Calu3 (cell line): ENCODE results near the gene APRT. TPM values are rescaled to one million over a fixed set of nuclear protein-coding genes. Genes with fewer than 3 reads are reported as not detected.
"Not testable (repeated sequence)": the region's sequence is repeated elsewhere in the genome, so short reads cannot be mapped to it uniquely, and the experiment has no call there.

ENCODE experiments used
- BruUV-seq: library from RNA; stranded (reverse); fragments of 400-500 nt; replicated peaks from 2 replicates; lab custom pipeline; 2021; lab: Mats Ljungman, UMichigan
- CTCF ChIA-PET: fragments of 300-600 bp; sonication (Branson Sonifier 250); formaldehyde crosslinking; loops from one replicate; lab custom pipeline; 2022; ENCODE audit warnings: antibody characterized with exemption; lab: Charles Lee
- DNase-seq: peaks from one replicate; pipeline ENCODE4 v3.0.0; 2022
- H3K27ac Mint-ChIP-seq: one replicate; pipeline ENCODE4 v1.8.0; 2022; ENCODE audit warnings: mixed read lengths; ENCODE audit not compliant: unreplicated experiment
- H3K27me3 Mint-ChIP-seq: one replicate; pipeline ENCODE4 v1.8.0; 2022; ENCODE audit warnings: mixed read lengths; ENCODE audit not compliant: unreplicated experiment
- H3K36me3 Mint-ChIP-seq: one replicate; pipeline ENCODE4 v1.8.0; 2022; ENCODE audit warnings: mild to moderate bottlenecking, moderate library complexity, mixed read lengths; ENCODE audit not compliant: insufficient read depth, unreplicated experiment
- H3K4me1 Mint-ChIP-seq: one replicate; pipeline ENCODE4 v1.8.0; 2022; ENCODE audit warnings: mild to moderate bottlenecking, low read depth, mixed read lengths; ENCODE audit not compliant: unreplicated experiment
- H3K4me3 Mint-ChIP-seq: one replicate; pipeline ENCODE4 v1.8.0; 2022; ENCODE audit warnings: mild to moderate bottlenecking, low read depth, moderate library complexity, mixed read lengths; ENCODE audit not compliant: unreplicated experiment
- H3K9me3 Mint-ChIP-seq: one replicate; pipeline ENCODE4 v1.8.0; 2022; ENCODE audit warnings: low read depth, mixed read lengths; ENCODE audit not compliant: unreplicated experiment
- intact Hi-C: fragments of 100-400 bp; cut with micrococcal nuclease; formaldehyde crosslinking; loops from one replicate; pipeline ENCODE4 v1.10.0; 2022; ENCODE audit not compliant: unreplicated experiment
- total RNA-seq: library from RNA; stranded (reverse); gene quantifications from 2 replicates; pipeline ENCODE4 v1.2.3, GENCODE V29; 2022
- TF ChIP-seq, protein P1 (sequence below): fragments of 200-600 bp; IDR thresholded peaks from one replicate; pipeline ENCODE4 v1.8.0; 2022; ENCODE audit warnings: antibody characterized with exemption; ENCODE audit not compliant: unreplicated experiment

APRT gene
- total RNA-seq, 1 experiment from 2014 or later = 203 TPM

DNA sequence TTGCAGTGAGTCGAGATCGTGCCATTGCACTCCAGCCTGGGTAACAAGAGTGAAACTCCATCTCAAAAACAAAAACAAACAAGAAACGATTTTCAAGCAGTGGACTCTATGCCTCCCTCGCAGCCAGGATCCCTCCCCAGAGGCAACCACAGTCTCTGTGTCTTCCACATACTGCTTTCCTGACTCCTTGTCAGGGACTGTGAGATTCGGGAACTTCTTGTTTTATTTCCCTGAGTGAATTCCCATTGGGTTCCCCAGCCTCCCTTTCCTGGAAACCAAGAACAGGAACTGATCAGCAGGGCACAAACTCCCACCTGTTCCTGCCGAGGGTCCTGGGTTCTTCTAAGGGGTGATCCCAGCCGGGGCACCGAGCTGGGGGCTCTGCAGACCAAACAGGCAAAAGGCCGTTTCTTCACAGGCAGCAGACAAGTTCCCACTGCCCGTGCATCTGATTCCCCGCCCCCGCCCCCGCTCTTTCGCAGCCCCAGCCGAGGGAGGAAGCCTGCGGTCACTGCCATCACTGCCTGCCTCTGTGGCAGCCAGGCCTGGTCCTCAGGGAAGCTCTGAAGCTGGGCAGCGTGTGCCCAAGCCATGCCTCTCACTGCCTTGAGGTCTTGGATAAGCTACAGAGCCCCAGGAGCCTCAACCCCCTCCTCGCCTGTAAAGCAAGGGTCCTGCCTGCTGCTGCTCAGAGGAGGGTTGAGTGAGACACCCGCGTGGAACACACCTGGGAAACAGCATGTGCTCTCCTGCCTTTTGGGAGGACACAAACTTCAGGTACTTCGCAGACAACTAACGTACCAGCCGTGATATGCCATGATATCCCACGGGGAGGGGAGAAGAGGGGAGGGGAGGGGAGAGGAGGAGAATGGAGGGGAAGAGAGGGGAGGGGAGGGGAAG is 21.2 kb downstream of the APRT start:
- Mint-ChIP-seq H3K27me3 (peaks cover 20% of the 10 kb centered on the region), H3K4me1 (no peaks in the 10 kb centered on the region), H3K27ac (no peak overlapping the region), H3K4me3 (no peak overlapping the region), H3K9me3 (no peaks in the 10 kb centered on the region), H3K36me3 (peaks cover 7% of the 10 kb centered on the region)
- CTCF ChIA-PET = no interaction called here
- TF ChIP-seq, protein P1, sequence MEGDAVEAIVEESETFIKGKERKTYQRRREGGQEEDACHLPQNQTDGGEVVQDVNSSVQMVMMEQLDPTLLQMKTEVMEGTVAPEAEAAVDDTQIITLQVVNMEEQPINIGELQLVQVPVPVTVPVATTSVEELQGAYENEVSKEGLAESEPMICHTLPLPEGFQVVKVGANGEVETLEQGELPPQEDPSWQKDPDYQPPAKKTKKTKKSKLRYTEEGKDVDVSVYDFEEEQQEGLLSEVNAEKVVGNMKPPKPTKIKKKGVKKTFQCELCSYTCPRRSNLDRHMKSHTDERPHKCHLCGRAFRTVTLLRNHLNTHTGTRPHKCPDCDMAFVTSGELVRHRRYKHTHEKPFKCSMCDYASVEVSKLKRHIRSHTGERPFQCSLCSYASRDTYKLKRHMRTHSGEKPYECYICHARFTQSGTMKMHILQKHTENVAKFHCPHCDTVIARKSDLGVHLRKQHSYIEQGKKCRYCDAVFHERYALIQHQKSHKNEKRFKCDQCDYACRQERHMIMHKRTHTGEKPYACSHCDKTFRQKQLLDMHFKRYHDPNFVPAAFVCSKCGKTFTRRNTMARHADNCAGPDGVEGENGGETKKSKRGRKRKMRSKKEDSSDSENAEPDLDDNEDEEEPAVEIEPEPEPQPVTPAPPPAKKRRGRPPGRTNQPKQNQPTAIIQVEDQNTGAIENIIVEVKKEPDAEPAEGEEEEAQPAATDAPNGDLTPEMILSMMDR = no peak
- DNase-seq = no peak
- intact Hi-C loops = no loop called here
- no TSS peak for BruUV-seq

- no peak overlapping the region for H3K27ac Mint-ChIP-seq
- peaks cover 17% of the 10 kb centered on the region for H3K36me3 Mint-ChIP-seq
- BruUV-seq = no TSS peak
- no peak overlapping the region for H3K4me3 Mint-ChIP-seq
- H3K9me3 Mint-ChIP-seq = no peaks in the 10 kb centered on the region
- no peaks in the 10 kb centered on the region for H3K4me1 Mint-ChIP-seq
- CTCF ChIA-PET = no interaction called here
- TF ChIP-seq, protein P1 = no peak
- H3K27me3 Mint-ChIP-seq = peaks cover 20% of the 10 kb centered on the region
- no peak for DNase-seq
- intact Hi-C loops = no loop called here
These were observed 22.1 kb downstream of the APRT start for GRCh38 chr16:88789594-88789993.

- H3K4me3 Mint-ChIP-seq, intact Hi-C loops, BruUV-seq, DNase-seq, H3K9me3 Mint-ChIP-seq, H3K27ac Mint-ChIP-seq, CTCF ChIA-PET, H3K4me1 Mint-ChIP-seq: not testable (repeated sequence)
- Mint-ChIP-seq H3K27me3 (peaks cover 20% of the 10 kb centered on the region), H3K36me3 (peaks cover 25% of the 10 kb centered on the region)
These were observed 23.0 kb downstream of the APRT start for GRCh38 chr16:88788749-88789148.

- Mint-ChIP-seq H3K4me1 (peaks cover 13% of the 10 kb centered on the region), H3K27ac (no peak overlapping the region), H3K4me3 (no peak overlapping the region), H3K27me3 (peaks cover 11% of the 10 kb centered on the region), H3K9me3 (no peaks in the 10 kb centered on the region), H3K36me3 (peaks cover 35% of the 10 kb centered on the region)
- DNase-seq = no peak
- BruUV-seq = no TSS peak
- intact Hi-C loops = no loop called here
- TF ChIP-seq, protein P1 = no peak
- CTCF ChIA-PET = interaction anchor here (0.6 to 0.7 kb wide), 2 partner anchors 50 to 66 kb away, joined by 3 read pairs; no protein-coding TSS in a partner anchor
These were observed 24.0 kb downstream of the APRT start for GRCh38 chr16:88787579-88788314.
